Limb (tissue), 2 donors: ENCODE measurements around the gene APMAP.

ENCODE experiments used
- DNase-seq, 2 donors: peaks; one replicate each; pipeline ENCODE4 v3.0.0-alpha.2; 2016; ENCODE audit errors: extremely low spot score in 2 of 2

The APMAP gene

GRCh38 chr20:24968278-24968800 is 24.2 kb downstream of the APMAP start:
- DNase-seq: no peak

DNA sequence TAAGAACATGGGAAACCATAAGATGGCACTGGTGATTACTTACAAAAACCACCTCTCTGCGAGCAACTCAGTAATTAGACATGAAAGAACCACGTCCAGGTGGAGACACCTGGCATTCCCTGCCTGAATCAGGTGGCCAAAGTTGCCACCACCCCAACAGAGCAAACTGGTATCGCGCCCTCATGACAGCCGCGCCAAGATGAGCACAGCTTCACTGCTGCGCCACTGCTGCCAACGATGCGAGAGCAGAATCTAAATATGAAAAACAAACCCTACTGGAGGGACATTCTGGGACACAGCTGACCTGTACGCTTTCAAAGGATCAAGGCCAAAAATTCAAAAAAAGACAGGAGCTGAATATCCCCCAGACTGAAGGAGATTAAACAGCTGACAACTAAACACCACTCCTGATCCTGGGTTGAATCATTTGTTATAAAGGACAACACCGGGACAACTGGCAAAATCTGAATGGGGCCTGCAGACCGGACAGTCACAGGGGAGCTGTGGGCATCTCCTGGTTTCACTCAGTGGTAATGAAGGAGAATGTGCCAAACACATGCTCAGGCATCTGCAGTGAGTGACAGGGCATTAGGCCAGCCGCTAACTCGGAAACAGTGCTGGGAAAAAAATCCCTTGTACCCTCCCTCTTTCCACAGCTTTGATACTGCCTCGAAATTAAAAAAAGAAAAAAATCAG is 26.1 kb downstream of the APMAP start:
- DNase-seq: no peak

DNA sequence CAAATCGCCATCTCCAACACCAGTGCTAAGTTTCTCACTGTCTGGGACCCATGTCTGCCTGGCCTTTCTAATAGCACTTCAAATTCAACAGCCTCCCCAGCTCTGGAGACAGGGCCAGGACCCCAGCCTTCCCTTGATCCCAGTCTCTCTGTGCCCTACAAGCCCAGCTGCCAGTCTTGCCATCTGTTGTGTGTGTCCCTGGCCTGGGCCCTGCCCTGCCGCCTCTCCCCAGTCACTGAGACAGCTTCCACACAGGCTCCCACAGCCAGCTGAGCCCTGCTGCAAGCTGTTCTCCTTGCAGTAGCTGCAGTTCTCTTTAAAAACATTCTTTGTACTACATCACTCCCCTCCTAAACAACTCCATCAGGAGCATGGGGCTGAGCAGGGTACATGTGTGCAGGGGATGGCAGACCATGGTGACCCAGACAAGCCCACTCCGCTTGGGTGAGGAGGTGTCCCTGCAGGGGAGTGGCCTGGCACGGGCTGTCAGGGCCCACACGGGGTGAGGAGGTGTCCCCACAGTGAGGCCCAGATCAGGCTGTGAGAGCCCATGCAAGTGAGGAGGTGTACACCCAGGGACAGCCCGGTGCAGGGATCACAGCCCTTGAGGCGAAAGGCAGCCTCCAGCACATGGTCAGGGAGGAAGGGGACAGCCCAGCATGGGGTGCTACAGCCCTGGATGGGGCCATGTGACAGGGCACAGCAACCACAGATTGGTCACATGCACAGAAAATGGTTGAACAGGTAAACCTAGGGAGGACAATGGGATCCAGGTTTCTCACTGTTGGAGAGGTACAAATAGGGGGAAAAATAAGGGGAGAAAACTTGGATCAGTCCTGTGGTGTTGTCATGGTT is 27.3 kb downstream of the APMAP start:
- no peak for DNase-seq

GRCh38 chr20:24964506-24964840 is 28.1 kb downstream of the APMAP start:
- DNase-seq: peak in 1 of 2 donors; percentile 27

- no peak for DNase-seq
Measured at GRCh38 chr20:24963672-24964505, 28.7 kb downstream of the APMAP start.

DNA sequence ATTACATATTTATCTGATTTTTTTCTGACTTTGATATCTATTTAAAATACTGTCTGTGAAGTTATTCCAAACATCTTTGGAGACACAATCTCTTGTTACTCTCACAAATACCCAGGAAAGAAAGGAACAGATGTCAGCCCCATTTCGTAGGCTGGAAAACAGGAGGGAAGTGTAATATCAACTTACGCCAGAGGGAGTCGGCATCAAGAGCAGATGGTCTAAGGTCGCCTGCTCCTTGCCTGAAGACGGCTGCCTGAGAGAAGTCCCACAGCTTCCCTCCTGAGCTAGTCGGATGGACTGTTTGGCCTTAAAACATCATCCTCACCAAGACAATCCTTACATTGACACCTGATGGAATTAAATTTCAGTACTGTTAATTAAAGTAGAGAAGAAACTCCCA is 30.0 kb downstream of the APMAP start:
- DNase-seq: no peak

- no peak for DNase-seq
Measured at GRCh38 chr20:24962182-24962492, 30.4 kb downstream of the APMAP start.

GRCh38 chr20:24961384-24962181 is 31.0 kb downstream of the APMAP start:
- DNase-seq: no peak

GRCh38 chr20:24960861-24961260 is 31.7 kb downstream of the APMAP start:
- no peak for DNase-seq

DNA sequence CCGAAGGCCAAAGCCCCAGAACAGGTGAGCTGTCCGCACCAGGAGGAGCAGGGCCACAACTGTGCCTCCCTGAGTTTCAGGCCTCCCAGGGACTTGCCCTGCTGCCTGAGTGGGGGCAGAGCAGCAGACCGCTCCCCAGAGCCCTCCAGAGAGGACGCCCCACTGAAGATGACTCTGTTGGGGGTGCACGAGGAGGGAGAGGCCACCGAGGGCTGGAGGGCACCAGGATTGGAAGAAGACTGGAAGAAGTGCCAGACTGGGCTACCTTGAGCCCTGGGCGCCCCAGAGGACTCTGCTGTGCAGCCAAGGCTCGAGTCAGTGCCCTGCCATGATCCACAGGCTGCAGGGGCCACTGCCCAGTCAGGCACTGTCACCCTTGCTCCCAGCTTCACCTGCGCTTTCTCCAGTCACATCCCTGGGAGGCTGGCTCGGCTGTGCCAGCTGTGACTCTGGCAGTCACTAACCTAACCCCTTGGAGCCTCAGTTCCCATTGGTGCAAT is 32.2 kb downstream of the APMAP start:
- peak in 1 of 2 donors; percentile 20 for DNase-seq

DNA sequence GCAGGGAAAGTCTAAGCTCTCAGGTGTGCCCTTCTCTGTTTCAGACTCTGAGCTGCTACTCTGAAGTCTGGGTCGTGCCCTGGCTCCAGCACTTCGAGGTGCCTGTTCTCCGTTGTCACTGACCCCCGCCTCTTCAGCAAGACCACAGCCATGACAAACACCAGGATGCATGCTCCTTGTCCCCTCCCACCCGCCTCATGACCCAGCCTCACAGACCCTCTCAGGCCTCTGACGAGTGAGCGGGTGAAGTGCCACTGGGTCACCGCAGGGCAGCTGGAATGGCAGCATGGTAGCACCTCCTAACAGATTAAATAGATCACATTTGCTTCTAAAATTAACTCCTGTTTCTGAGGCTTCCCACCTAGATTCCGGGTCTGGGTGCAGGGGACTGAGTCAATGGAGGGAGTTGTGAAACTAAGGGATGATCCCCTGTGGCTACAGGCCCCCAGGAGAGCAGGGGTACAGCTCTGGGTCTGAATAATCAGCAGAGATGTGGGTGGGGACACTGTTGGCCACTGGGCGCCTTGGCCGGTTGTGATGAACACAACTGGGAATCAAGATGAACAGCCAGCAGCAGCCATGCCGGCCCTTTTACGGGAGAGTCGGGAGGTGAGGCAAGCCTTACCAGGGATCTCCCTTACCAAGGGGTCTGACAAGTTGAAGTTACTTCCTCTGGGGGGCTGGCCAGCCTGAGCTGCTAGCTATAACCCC is 32.8 kb downstream of the APMAP start:
- peak in 1 of 2 donors; percentile 18 for DNase-seq

DNA sequence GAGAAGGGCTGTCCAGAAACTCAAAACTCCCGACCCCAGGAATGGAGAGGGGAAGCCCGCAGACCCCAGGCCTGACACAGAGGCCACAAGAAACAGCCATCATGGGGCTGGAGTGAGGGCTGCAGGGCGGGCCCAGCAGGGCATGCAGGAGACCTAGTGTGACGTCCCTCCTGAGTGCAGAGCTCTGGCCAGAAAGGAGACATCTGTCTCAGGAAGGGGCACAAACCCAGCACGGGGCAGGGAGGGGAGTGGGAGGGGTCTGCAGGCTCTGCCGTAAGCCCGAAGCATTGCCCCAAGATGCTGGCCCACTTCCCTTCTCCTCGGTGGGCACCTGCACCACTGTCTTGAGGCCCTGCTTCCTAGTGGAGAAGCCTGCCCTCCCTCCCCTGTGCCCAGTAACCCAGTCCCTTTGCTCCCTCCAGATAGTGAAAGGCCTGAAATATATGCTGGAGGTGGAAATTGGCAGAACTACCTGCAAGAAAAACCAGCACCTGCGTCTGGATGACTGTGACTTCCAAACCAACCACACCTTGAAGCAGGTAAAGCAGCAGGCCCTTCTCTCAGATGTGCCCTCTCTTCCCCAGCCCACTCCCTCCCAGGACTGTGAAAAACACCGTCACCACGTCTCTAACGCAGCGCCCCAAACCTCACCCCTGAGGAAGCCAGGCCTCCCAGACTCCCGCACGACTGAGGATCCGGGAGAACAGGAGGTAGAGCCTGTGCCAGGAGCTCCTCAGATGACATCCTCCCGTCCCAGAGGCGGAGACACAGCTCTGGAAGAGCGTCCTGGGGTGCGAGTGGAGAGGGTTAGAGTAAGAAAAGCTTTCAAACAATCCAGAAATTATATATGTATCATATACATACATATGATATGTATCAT is 33.8 kb downstream of the APMAP start:
- DNase-seq: peak in 1 of 2 donors; percentile 14

DNA sequence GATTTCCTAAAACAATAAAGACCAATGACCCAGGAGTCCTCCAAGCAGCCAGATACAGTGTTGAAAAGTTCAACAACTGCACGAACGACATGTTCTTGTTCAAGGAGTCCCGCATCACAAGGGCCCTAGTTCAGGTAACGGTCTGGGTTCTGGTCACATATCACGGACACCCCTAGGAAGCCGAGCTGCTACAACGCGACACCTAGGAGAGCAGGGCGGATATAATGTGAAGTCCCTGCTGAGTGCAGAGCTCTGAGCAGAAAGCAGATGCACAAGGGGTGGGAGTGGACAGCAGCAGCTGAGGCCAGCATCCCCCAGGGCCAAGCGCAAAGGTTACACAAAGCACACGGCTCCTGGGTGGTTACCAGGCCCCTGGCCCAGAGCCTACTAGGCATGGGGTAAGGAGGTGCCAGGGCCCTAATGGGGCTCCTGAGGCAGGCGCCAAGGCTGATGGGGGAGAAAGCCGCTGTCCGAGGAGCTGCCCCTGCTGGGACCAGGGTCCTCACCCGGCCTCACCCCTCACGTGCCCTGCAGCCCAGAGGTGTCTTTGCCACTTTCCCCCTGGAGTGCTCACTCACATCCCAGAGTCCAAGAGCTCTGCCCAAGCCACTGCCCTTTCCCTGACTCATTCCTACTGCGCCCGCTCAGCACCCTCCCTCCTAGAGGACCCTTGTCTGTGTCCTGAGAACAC is 35.1 kb downstream of the APMAP start:
- DNase-seq: peak in 1 of 2 donors; percentile 19

DNA sequence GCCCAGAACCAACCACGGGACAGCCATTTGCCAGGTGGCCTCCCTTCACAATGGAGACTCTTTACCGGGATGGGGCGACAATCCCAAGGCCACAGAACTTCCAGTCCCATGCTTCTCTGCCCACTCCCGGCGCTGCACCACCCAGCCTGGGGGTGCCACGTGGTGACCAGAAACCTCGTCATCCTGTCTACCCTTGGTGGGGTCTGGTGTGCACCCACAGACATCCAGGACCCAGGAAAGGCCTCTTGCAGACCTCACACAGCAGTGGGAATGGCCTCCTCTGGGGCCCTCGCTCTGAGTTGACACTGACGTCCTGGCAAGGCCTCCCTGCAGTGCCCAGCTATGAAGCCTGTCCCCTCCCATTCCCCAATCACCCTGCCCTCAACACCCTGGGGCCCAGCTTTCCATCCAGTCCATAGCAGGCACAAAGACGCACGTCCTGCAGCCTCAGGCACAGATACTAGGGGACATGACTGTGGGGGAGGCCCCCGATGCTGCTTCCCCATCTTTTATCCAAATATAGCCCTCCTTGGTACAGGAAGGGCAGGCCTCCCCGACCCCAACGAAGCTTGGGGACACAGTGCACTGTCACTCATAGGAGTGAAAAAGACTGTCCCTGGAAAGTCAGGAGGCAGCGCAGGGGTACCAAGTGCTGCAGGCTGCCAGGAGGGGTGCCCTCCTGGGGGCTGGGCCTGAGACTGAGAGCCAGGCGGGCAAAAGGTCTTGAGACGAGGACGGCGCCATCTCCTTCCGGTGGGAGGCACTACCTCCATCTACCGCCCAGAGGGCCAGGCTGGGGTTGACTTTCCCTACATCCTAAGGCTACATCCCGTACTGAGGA is 36.3 kb downstream of the APMAP start:
- peak in 1 of 2 donors; percentile 19 for DNase-seq

DNA sequence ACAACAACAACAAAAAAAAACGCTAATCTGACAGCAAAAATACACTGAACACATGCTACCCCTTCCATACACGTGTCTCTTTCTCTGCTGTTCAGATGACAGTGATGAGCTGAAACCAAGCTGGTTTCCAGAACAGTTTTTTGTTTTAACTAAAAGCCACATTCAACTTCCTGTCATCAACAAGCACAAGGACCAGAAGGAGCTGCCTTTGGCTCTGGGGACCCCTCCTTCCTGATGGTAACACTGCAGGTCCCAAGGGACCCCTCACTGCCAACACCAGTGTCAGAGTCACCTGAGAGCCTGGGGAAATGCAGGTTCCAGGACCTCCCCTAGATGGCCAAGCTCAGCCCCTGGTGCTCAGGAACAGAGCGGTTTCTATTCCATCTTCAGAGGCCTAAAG is 37.5 kb downstream of the APMAP start:
- DNase-seq: peak in 1 of 2 donors; percentile 18

DNA sequence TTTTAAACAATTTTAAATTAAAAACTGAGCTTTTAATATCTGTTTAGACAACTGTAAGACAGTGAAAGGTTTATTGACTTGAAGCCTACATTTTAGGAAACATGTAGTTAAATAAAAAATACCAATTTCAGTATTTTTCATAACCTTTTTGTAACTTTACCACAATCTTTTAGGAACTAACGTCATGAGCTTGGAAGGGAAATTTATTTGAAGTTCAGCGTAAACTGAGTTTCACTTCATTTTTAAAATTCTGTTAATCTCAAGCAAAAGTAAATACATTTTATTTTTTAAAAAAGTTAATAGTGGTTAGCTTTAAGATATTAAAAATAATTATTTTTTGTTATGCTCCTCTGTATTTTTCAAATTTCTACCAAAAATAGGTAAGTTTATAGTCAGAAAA is 38.0 kb downstream of the APMAP start:
- no peak for DNase-seq

- DNase-seq: peak in 1 of 2 donors; percentile 20
Measured at GRCh38 chr20:24954151-24954550, 38.4 kb downstream of the APMAP start.
